ENCODE measurements around the gene MYBPC1.
"Not testable (repeated sequence)": the region's sequence is repeated elsewhere in the genome, so short reads cannot be mapped to it uniquely, and the experiment has no call there.

Gene MYBPC1

GRCh38 chr12:101594700-101595099, at the start of gene MYBPC1:
MYBPC1 (plus strand) TSS chr12:101594971; CDS start chr12:101595071, 100 bp downstream.
- DNase-seq, result no peak

- DNase-seq, result no peak
Measured at GRCh38 chr12:101551362-101552114, 43.2 kb upstream of the MYBPC1 start.

- DNase-seq, result no peak
Measured at GRCh38 chr12:101552277-101552676, 42.5 kb upstream of the MYBPC1 start.

- DNase-seq, result no peak
Measured at GRCh38 chr12:101557094-101557493, 37.7 kb upstream of the MYBPC1 start.

GRCh38 chr12:101558726-101559125, 36.0 kb upstream of the MYBPC1 start:
- DNase-seq, result not testable (repeated sequence)

GRCh38 chr12:101563212-101563611, 31.6 kb upstream of the MYBPC1 start:
- DNase-seq, result no peak

GRCh38 chr12:101564912-101565311, 29.9 kb upstream of the MYBPC1 start:
- no peak for DNase-seq

- DNase-seq, result peak; percentile 41
Measured at GRCh38 chr12:101566318-101566717, 28.5 kb upstream of the MYBPC1 start.

GRCh38 chr12:101567918-101568317, 26.9 kb upstream of the MYBPC1 start:
- no peak for DNase-seq

- no peak for DNase-seq
Measured at GRCh38 chr12:101570047-101570446, 24.7 kb upstream of the MYBPC1 start.

GRCh38 chr12:101571105-101571504, 23.7 kb upstream of the MYBPC1 start:
- no peak for DNase-seq

GRCh38 chr12:101573743-101574142, 21.0 kb upstream of the MYBPC1 start:
- DNase-seq, result no peak

- no peak for DNase-seq
Measured at GRCh38 chr12:101578417-101578816, 16.4 kb upstream of the MYBPC1 start.

- DNase-seq, result no peak
Measured at GRCh38 chr12:101581190-101581589, 13.6 kb upstream of the MYBPC1 start.

- DNase-seq, result no peak
Measured at GRCh38 chr12:101582937-101583336, 11.8 kb upstream of the MYBPC1 start.

GRCh38 chr12:101590383-101590782, 4.4 kb upstream of the MYBPC1 start:
- no peak for DNase-seq

GRCh38 chr12:101591781-101592180, 3.0 kb upstream of the MYBPC1 start:
- no peak for DNase-seq

- no peak for DNase-seq
Measured at GRCh38 chr12:101592448-101592847, 2.3 kb upstream of the MYBPC1 start.

GRCh38 chr12:101592921-101593320, 1.9 kb upstream of the MYBPC1 start:
- no peak for DNase-seq

GRCh38 chr12:101596172-101596571, 1.4 kb downstream of the MYBPC1 start:
- no peak for DNase-seq

GRCh38 chr12:101597164-101597563, 2.4 kb downstream of the MYBPC1 start:
- no peak for DNase-seq

GRCh38 chr12:101598483-101598882, 3.7 kb downstream of the MYBPC1 start:
- DNase-seq, result no peak

GRCh38 chr12:101599311-101599710, 4.5 kb downstream of the MYBPC1 start:
- DNase-seq, result no peak

GRCh38 chr12:101599771-101600484, 5.2 kb downstream of the MYBPC1 start:
- DNase-seq, result no peak
